Measurements from ENCODE around the gene ACTR3C.
"Not testable (repeated sequence)": the region's sequence is repeated elsewhere in the genome, so short reads cannot be mapped to it uniquely, and the experiment has no call there.

ACTR3C gene

GRCh38 chr7:150278383-150278782, 45.0 kb downstream of the ACTR3C start:
- ATAC-seq: not testable (repeated sequence)

GRCh38 chr7:150276132-150276695, 47.1 kb downstream of the ACTR3C start:
- ATAC-seq: peak in 1 of 2 donors; percentile 60

GRCh38 chr7:150271898-150272297, 51.4 kb downstream of the ACTR3C start:
- ATAC-seq: peak in 1 of 2 donors; percentile 24

GRCh38 chr7:150270101-150270824, 53.1 kb downstream of the ACTR3C start:
- not testable (repeated sequence) for ATAC-seq

GRCh38 chr7:150268798-150269197, 54.5 kb downstream of the ACTR3C start:
- not testable (repeated sequence) for ATAC-seq

- ATAC-seq: not testable (repeated sequence)
Measured at GRCh38 chr7:150268287-150268686, 55.1 kb downstream of the ACTR3C start.

- ATAC-seq: not testable (repeated sequence)
Measured at GRCh38 chr7:150266953-150267665, 56.2 kb downstream of the ACTR3C start.

GRCh38 chr7:150262656-150263055, 60.7 kb downstream of the ACTR3C start:
- not testable (repeated sequence) for ATAC-seq

- ATAC-seq: not testable (repeated sequence)
Measured at GRCh38 chr7:150247745-150248144, 75.6 kb downstream of the ACTR3C start.

- peak; percentile 71 to 73 for ATAC-seq
Measured at GRCh38 chr7:150245208-150245607, 78.1 kb downstream of the ACTR3C start.

GRCh38 chr7:150242935-150243334, 80.4 kb downstream of the ACTR3C start:
- peak in 1 of 2 donors; percentile 42 for ATAC-seq

- ATAC-seq: not testable (repeated sequence)
Measured at GRCh38 chr7:150225444-150225843, 97.9 kb downstream of the ACTR3C start.

- ATAC-seq: not testable (repeated sequence)
Measured at GRCh38 chr7:150222083-150222972, 101.0 kb downstream of the ACTR3C start.

- not testable (repeated sequence) for ATAC-seq
Measured at GRCh38 chr7:150220673-150221181, 102.6 kb downstream of the ACTR3C start.

GRCh38 chr7:150219941-150220658, 103.2 kb downstream of the ACTR3C start:
- not testable (repeated sequence) for ATAC-seq

GRCh38 chr7:150206848-150207247, 116.5 kb downstream of the ACTR3C start:
- not testable (repeated sequence) for ATAC-seq

- ATAC-seq: not testable (repeated sequence)
Measured at GRCh38 chr7:150205866-150206265, 117.5 kb downstream of the ACTR3C start.

GRCh38 chr7:150204577-150204976, 118.8 kb downstream of the ACTR3C start:
- ATAC-seq: not testable (repeated sequence)

GRCh38 chr7:150202894-150203293, 120.5 kb downstream of the ACTR3C start:
- peak; percentile 21 to 73 for ATAC-seq
